CD4-positive, CD25-positive, alpha-beta regulatory T cell (primary cell): ENCODE results near the gene SLC25A23. TPM values are rescaled to one million over a fixed set of nuclear protein-coding genes. Genes with fewer than 3 reads are reported as not detected.

Source experiments
- ATAC-seq, 2 donors: fragments of 150-1000 bp; cut with Tn5 transposase; one replicate each; pipeline ENCODE4 v1.10.0; 2021; ENCODE audit warnings: low read depth in 2 of 2, moderate number of reproducible peaks in 2 of 2, moderate library complexity in 1 of 2
- DNase-seq, 3 donors: peaks; one replicate each; pipeline versions ENCODE4 v3.0.0 to v3.0.0-alpha.2; 2012 to 2022; ENCODE audit warnings: mixed read lengths in 1 of 3
- H3K27ac ChIP-seq: one replicate; pipeline ENCODE4 v1.7.0; 2013; ENCODE audit warnings: mild to moderate bottlenecking, low read length; ENCODE audit not compliant: insufficient read depth, poor library complexity, severe bottlenecking
- H3K27me3 ChIP-seq: one replicate; pipeline ENCODE4 v1.7.0; 2013; ENCODE audit warnings: low read length; ENCODE audit not compliant: control insufficient read depth, insufficient read depth
- H3K36me3 ChIP-seq: one replicate; pipeline ENCODE4 v1.7.0; 2013; ENCODE audit warnings: mild to moderate bottlenecking, low read length, moderate library complexity; ENCODE audit not compliant: control insufficient read depth, insufficient read depth
- H3K4me1 ChIP-seq: 2 replicates; pipeline ENCODE4 v1.7.0; 2013; ENCODE audit warnings: mild to moderate bottlenecking, low read length; ENCODE audit not compliant: insufficient read depth, control insufficient read depth, poor library complexity, severe bottlenecking
- H3K4me3 ChIP-seq: one replicate; pipeline ENCODE4 v1.7.0; 2013; ENCODE audit warnings: low read depth, mild to moderate bottlenecking, low read length, moderate library complexity
- H3K9me3 ChIP-seq, 2 experiments: 1 replicate in 1 of 2; 2 replicates in 1 of 2; pipeline ENCODE4 v1.7.0; 2013; ENCODE audit warnings: low read length in 2 of 2, mild to moderate bottlenecking in 1 of 2, moderate library complexity in 1 of 2; ENCODE audit not compliant: control insufficient read depth in 2 of 2
- H3K27ac Mint-ChIP-seq, 3 donors: one replicate each; pipeline ENCODE4 v1.8.0; 2020 to 2022; ENCODE audit warnings: mild to moderate bottlenecking in 3 of 3, mixed read lengths in 3 of 3, moderate library complexity in 2 of 3
- H3K27me3 Mint-ChIP-seq: one replicate; pipeline ENCODE4 v1.8.0; 2022; ENCODE audit warnings: mild to moderate bottlenecking, mixed read lengths
- H3K36me3 Mint-ChIP-seq: one replicate; pipeline ENCODE4 v1.8.0; 2020; ENCODE audit warnings: mixed read lengths
- H3K4me1 Mint-ChIP-seq, 4 donors: one replicate each; pipeline ENCODE4 v1.8.0; 2020 to 2022; ENCODE audit warnings: mixed read lengths in 4 of 4, mild to moderate bottlenecking in 1 of 4
- H3K4me3 Mint-ChIP-seq, 4 donors: one replicate each; pipeline ENCODE4 v1.8.0; 2020 to 2022; ENCODE audit warnings: mild to moderate bottlenecking in 4 of 4, mixed read lengths in 4 of 4, moderate library complexity in 3 of 4
- H3K9me3 Mint-ChIP-seq, 7 donors: one replicate each; pipeline ENCODE4 v1.8.0; 2020 to 2022; ENCODE audit warnings: mixed read lengths in 7 of 7, mild to moderate bottlenecking in 3 of 7, moderate library complexity in 2 of 7
- polyA plus RNA-seq, 4 donors: library from polyadenylated mRNA; unstranded; fragments of 300-500 nt; fragmentation: Illumina TruSeq; gene quantifications; one replicate each; pipeline ENCODE4 v1.2.3, GENCODE V29; 2021
- total RNA-seq: library from RNA; stranded (reverse); gene quantifications from one replicate; pipeline ENCODE4 v1.2.3, GENCODE V29; 2022

Gene SLC25A23
- total and polyA plus RNA-seq, 5 donors from 2014 or later = 6.6 to 14.7 (median 10.9) TPM

DNA sequence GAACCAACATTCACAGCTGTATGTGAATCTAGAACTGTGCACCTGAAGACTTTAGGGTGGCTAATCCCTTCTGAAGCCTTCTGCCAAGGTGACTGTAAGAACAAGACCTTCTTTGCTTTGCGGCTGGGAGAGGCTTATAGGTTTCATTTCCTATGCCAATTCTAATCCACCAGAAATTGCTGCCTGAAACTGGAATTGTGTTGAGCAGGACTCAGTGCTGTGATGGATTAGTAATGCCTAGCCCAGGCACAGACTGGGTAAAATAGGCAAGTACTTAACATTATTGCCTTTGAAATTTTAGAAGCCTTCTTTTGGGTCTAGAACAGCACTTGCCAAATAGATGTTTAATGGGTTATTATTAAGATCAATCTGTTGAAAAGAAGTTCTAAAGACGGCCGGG, 11.5 kb downstream of the SLC25A23 start:
- ATAC-seq (no peak), DNase-seq (no peak)
- H3K4me3 ChIP-seq = no peak overlapping the region
- H3K9me3 Mint-ChIP-seq = no peaks in the 10 kb centered on the region
- no peak overlapping the region for H3K27ac ChIP-seq
- no peak overlapping the region for H3K27ac Mint-ChIP-seq
- H3K27me3 Mint-ChIP-seq = no peaks in the 10 kb centered on the region
- no peaks in the 10 kb centered on the region for H3K27me3 ChIP-seq
- no peak overlapping the region for H3K4me3 Mint-ChIP-seq
- H3K9me3 ChIP-seq = no peaks in the 10 kb centered on the region
- H3K36me3 Mint-ChIP-seq = peaks cover 25% of the 10 kb centered on the region
- H3K4me1 Mint-ChIP-seq = peaks cover 0 to 3% (median 0%) of the 10 kb centered on the region in 4 donors
- H3K36me3 ChIP-seq = no peaks in the 10 kb centered on the region
- no peaks in the 10 kb centered on the region for H3K4me1 ChIP-seq

DNA sequence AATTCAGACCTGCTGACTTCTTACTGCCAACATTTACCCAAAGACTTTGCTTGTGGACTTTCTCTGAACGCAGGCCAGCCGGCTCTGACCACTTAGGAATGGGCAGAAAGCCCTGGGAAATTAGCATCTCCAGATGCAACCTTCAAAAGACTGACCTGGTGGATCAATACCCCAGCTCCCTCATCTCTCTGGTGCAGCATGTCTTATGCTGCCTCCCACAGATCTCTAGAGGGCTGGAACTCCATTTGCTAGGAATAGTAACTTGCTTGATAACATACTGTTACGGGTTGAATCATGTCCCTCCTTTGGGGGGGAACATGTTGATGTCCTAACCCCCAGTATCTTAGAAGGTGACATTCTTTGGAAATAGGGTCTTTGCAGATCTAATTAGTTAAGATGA, 13.1 kb downstream of the SLC25A23 start:
- DNase-seq (no peak), ATAC-seq (no peak)
- Mint-ChIP-seq H3K27ac (peak overlapping the region in 1 of 3 donors; percentile 11), H3K9me3 (no peaks in the 10 kb centered on the region), H3K36me3 (peaks cover 24% of the 10 kb centered on the region), H3K27me3 (no peaks in the 10 kb centered on the region), H3K4me3 (no peak overlapping the region), H3K4me1 (peaks cover 0 to 3% (median 0%) of the 10 kb centered on the region in 4 donors)
- H3K27ac ChIP-seq = no peak overlapping the region
- no peaks in the 10 kb centered on the region for H3K9me3 ChIP-seq
- no peak overlapping the region for H3K4me3 ChIP-seq
- no peaks in the 10 kb centered on the region for H3K36me3 ChIP-seq
- H3K27me3 ChIP-seq = no peaks in the 10 kb centered on the region
- no peaks in the 10 kb centered on the region for H3K4me1 ChIP-seq

DNA sequence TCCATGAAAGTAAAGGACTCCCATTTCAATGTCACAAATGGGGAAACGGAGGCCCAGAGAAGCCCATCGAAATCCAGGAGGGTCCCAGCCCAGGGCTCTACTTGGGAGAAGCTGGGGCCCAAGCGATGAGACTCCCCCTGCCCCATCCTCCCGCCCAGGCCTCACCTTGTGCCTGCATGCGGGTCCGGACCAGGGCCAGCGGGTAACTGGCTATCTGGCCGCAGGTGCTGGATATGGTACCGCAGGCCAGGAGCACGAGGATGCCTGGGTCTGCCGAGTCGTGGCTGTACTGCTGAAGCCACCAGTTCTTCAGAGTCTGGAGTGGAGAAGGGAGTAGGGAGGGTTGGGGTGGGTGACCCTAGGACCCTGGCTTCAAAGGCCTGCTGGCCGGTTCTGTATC, 15.6 kb downstream of the SLC25A23 start:
- H3K36me3 ChIP-seq = no peaks in the 10 kb centered on the region
- no peak overlapping the region for H3K4me3 ChIP-seq
- Mint-ChIP-seq H3K27ac (no peak overlapping the region), H3K36me3 (peaks cover 18% of the 10 kb centered on the region), H3K4me1 (no peaks in the 10 kb centered on the region), H3K27me3 (no peaks in the 10 kb centered on the region), H3K9me3 (no peaks in the 10 kb centered on the region), H3K4me3 (no peak overlapping the region)
- no peaks in the 10 kb centered on the region for H3K27me3 ChIP-seq
- DNase-seq = no peak
- no peak for ATAC-seq
- H3K27ac ChIP-seq = no peak overlapping the region
- H3K9me3 ChIP-seq = no peaks in the 10 kb centered on the region
- no peaks in the 10 kb centered on the region for H3K4me1 ChIP-seq

DNA sequence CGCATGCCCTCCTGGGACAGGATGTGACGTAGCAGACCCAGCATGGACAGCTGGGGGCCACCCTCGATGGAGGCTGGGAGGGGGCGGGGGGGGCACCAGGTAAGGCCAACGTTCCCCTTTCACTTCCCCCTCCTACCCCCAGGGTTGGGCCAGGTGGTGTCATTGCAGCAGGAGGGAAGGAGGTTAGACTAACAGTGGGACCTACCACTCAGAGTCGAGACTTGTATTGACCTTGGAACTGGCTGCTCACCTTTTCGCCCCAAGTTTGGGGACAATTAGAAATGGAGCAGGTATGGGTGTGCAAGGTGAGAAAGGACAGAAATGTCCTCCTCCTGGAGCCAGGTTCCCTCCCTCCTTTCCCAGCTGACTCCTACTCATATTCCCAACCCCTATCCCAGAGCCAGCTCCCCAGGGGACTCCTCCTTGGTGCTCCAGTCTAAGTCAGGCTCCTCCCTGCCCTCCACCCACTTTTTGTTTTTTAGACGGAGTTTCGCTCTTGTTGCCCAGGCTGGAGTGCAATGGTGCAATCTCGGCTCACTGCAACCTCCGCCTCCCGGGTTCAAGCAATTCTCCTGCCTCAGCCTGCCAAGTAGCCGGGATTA, 17.4 kb downstream of the SLC25A23 start:
- ATAC-seq = no peak
- H3K4me3 ChIP-seq = no peak overlapping the region
- no peaks in the 10 kb centered on the region for H3K36me3 ChIP-seq
- Mint-ChIP-seq H3K9me3 (no peaks in the 10 kb centered on the region), H3K36me3 (peaks cover 18% of the 10 kb centered on the region), H3K4me1 (no peaks in the 10 kb centered on the region), H3K27ac (no peak overlapping the region), H3K4me3 (no peak overlapping the region), H3K27me3 (no peaks in the 10 kb centered on the region)
- DNase-seq = no peak
- H3K27ac ChIP-seq = no peak overlapping the region
- H3K4me1 ChIP-seq = no peaks in the 10 kb centered on the region
- no peaks in the 10 kb centered on the region for H3K27me3 ChIP-seq
- no peaks in the 10 kb centered on the region for H3K9me3 ChIP-seq

DNA sequence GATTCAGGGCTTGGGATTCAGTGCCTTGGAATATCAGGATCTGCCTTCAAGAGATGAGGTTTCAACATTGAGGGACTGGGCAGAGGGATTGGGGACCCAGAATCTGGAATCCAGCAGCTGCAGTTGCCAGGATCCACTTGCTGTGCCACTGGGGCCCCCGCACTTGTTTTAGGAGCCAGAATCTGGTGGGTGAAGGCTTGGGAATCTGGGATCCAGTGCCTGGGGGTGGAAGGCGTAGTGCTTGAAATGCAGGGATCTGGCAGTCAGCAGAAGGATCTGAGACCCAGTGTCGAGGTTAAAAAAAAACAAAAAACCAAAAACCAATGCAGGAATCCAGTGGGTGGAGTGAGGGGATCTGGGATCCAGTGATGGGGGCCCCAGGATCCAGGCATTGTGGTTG, 18.7 kb downstream of the SLC25A23 start:
- no peaks in the 10 kb centered on the region for H3K9me3 ChIP-seq
- no peaks in the 10 kb centered on the region for H3K4me1 Mint-ChIP-seq
- H3K27me3 ChIP-seq = no peaks in the 10 kb centered on the region
- H3K36me3 Mint-ChIP-seq = peaks cover 10% of the 10 kb centered on the region
- ATAC-seq (no peak), DNase-seq (no peak)
- H3K9me3 Mint-ChIP-seq = no peaks in the 10 kb centered on the region
- no peaks in the 10 kb centered on the region for H3K27me3 Mint-ChIP-seq
- no peak overlapping the region for H3K4me3 ChIP-seq
- no peak overlapping the region for H3K27ac ChIP-seq
- H3K4me3 Mint-ChIP-seq = no peak overlapping the region
- no peaks in the 10 kb centered on the region for H3K4me1 ChIP-seq
- H3K27ac Mint-ChIP-seq = peak overlapping the region in 1 of 3 donors; percentile 51
- H3K36me3 ChIP-seq = no peaks in the 10 kb centered on the region

DNA sequence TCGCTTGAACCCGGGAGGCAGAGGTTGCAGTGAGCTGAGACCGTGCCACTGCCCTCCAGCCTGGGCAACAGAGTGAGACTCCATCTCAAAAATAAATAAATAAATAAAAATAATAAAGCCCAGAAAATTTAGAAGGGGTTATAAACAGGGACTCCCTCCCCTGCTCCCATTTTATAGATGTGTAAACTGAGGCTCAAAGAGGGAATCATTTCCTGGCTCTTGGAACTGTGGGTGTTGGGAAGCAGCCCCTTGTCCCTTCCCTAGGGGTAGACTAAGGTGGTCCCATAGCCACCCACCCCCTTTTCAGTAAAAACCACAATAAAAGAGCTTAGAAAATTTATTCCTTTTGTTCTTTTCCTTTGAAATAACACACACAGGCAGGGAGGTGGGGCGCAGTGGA, 19.8 kb downstream of the SLC25A23 start:
- Mint-ChIP-seq H3K9me3 (no peaks in the 10 kb centered on the region), H3K36me3 (peaks cover 3% of the 10 kb centered on the region), H3K27ac (no peak overlapping the region), H3K4me3 (no peak overlapping the region), H3K27me3 (no peaks in the 10 kb centered on the region), H3K4me1 (no peaks in the 10 kb centered on the region)
- Histone ChIP-seq H3K27me3 (no peaks in the 10 kb centered on the region), H3K27ac (no peak overlapping the region), H3K36me3 (no peaks in the 10 kb centered on the region), H3K9me3 (no peaks in the 10 kb centered on the region), H3K4me1 (no peaks in the 10 kb centered on the region), H3K4me3 (no peak overlapping the region)
- no peak for ATAC-seq
- DNase-seq = no peak

DNA sequence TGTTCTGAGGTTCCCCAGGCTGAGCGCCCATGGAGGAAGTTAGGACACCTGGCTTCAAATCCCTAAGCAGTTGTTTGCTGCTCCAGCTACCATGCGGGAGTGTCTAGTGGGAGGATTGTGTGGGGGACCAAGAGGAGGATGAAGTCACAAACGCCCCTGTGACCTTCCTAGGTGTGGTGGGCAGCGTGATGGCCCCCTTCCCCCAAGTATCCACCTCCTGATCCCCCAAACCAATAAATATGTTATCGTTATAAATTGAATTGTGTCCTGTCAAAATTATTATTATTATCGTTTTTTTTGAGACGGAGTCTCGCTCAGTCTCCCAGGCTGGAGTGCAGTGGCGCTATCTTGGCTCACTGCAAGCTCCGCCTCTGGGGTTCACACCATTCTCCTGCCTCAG, 25.9 kb downstream of the SLC25A23 start, which contains the start of gene SLC25A41:
SLC25A41 (minus strand) TSS at position 101 of the 400 bp plus-strand sequence; CDS start at position 31, 70 bp downstream.
- H3K36me3 ChIP-seq = no peaks in the 10 kb centered on the region
- no peaks in the 10 kb centered on the region for H3K27me3 ChIP-seq
- no peak for ATAC-seq
- no peak within 1 kb of the TSS for H3K4me3 ChIP-seq
- peaks cover 0 to 4% (median 0%) of the 10 kb centered on the region in 4 donors for H3K4me1 Mint-ChIP-seq
- H3K36me3 Mint-ChIP-seq = peaks cover 4% of the 10 kb centered on the region
- H3K27ac Mint-ChIP-seq = peak within 1 kb of the TSS in 1 of 3 donors; percentile 32
- no peak within 1 kb of the TSS for H3K4me3 Mint-ChIP-seq
- H3K9me3 ChIP-seq = no peaks in the 10 kb centered on the region
- no peak for DNase-seq
- no peaks in the 10 kb centered on the region for H3K4me1 ChIP-seq
- no peaks in the 10 kb centered on the region for H3K9me3 Mint-ChIP-seq
- H3K27ac ChIP-seq = no peak within 1 kb of the TSS
- H3K27me3 Mint-ChIP-seq = peaks cover 10% of the 10 kb centered on the region

DNA sequence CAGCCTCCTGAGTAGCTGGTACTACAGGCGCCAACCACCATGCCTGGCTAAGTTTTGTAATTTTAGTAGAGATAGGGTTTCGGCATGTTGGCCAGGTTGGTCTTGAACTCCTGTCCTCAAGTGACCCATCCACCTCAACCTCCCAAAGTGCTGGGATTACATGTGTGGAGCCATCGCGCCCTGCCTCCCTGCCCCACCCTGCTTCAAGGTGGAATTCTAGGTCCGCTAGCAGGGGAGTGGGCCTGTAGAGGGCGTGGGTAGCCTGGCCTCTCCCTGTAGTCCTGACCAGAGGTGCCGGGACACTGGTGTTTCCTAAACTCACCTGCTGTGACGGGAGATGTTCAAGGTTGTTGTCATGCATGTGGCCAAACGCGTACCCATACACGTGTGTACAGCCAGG, 26.4 kb downstream of the SLC25A23 start:
- Histone ChIP-seq H3K4me3 (no peak overlapping the region), H3K9me3 (no peaks in the 10 kb centered on the region), H3K36me3 (no peaks in the 10 kb centered on the region), H3K27me3 (no peaks in the 10 kb centered on the region), H3K4me1 (no peaks in the 10 kb centered on the region), H3K27ac (no peak overlapping the region)
- Mint-ChIP-seq H3K27me3 (peaks cover 10% of the 10 kb centered on the region), H3K36me3 (peaks cover 4% of the 10 kb centered on the region), H3K27ac (no peak overlapping the region), H3K4me1 (peaks cover 0 to 4% (median 0%) of the 10 kb centered on the region in 4 donors), H3K9me3 (no peaks in the 10 kb centered on the region), H3K4me3 (no peak overlapping the region)
- ATAC-seq = no peak
- DNase-seq = no peak
